ENCODE data around the gene GABRG3. TPM values are rescaled to one million over a fixed set of nuclear protein-coding genes. Genes with fewer than 3 reads are reported as not detected.

GABRG3 gene
- total and polyA plus RNA-seq, 10 of the 15 experiments (the other 5 are each of a cell fraction or from before 2014, with no cell fraction given), result 0.15 TPM; not detected in 9

DNA sequence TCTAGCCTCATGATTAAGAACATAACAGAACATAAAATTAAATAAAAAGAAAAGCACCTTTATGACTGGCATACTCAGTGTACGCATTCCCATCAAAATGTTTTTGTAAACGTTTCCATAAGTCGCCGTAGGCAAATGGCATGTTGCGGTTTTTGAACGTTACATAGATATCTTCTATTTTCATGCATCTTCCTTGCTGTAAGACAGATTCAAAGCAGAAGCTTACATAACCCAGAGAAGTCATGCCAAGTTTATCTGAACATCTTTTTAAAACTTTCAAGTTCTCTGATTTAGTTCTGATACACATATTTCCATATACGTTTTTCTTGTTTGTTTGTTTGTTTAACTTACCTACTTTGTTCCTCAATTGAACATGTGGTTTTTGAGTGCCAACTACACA, 388.6 kb downstream of the GABRG3 start:
- no peak overlapping the region for H2AFZ ChIP-seq (ENCODE audit: control insufficient read depth, low read depth, low read length)
- no peak overlapping the region for H3K4me3 ChIP-seq
- H3K4me1 ChIP-seq (ENCODE audit: control insufficient read depth, insufficient read depth, low read length), result no peaks in the 10 kb centered on the region
- no peaks in the 10 kb centered on the region for H3K27me3 ChIP-seq (replicated peaks in 1 of 2; ENCODE audit: control insufficient read depth in 2 of 2, insufficient read depth in 2 of 2, low read length in 1 of 2)
- in situ Hi-C loops (cut with MboI), result no loop called here
- SMC1A ChIA-PET (ENCODE audit: uncharacterized antibody, unreplicated experiment), result interaction anchor here (0.6 kb wide), 1 partner anchor 13 kb away, joined by 3 read pairs; no protein-coding TSS in a partner anchor
- no peak for FAIRE-seq
- H4K20me1 ChIP-seq (ENCODE audit: control insufficient read depth, insufficient read depth), result no peaks in the 10 kb centered on the region
- no peak for DNase-seq (ENCODE audit: low read depth, low spot score)
- no peak overlapping the region for H3K9ac ChIP-seq (ENCODE audit: control insufficient read depth, insufficient read depth, low read length)
- RAD21 ChIA-PET (ENCODE audit: unreplicated experiment), result no interaction called here
- no peak for ATAC-seq
- TF ChIP-seq, protein P1, sequence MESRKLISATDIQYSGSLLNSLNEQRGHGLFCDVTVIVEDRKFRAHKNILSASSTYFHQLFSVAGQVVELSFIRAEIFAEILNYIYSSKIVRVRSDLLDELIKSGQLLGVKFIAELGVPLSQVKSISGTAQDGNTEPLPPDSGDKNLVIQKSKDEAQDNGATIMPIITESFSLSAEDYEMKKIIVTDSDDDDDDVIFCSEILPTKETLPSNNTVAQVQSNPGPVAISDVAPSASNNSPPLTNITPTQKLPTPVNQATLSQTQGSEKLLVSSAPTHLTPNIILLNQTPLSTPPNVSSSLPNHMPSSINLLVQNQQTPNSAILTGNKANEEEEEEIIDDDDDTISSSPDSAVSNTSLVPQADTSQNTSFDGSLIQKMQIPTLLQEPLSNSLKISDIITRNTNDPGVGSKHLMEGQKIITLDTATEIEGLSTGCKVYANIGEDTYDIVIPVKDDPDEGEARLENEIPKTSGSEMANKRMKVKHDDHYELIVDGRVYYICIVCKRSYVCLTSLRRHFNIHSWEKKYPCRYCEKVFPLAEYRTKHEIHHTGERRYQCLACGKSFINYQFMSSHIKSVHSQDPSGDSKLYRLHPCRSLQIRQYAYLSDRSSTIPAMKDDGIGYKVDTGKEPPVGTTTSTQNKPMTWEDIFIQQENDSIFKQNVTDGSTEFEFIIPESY (IDR thresholded peaks at IDR 0.05), result no peak
- TF ChIP-seq TARDBP (IDR thresholded peaks at IDR 0.05; ENCODE audit: borderline replicate concordance), result no peak
- TF ChIP-seq JUNB (IDR thresholded peaks at IDR 0.05), result no peak
- TF ChIP-seq STAT3 (IDR thresholded peaks at IDR 0.05; ENCODE audit: low read depth, low read length), result no peak
- no peak for TF ChIP-seq ZNF207 (IDR thresholded peaks at IDR 0.05; ENCODE audit: borderline replicate concordance)
- no peak for TF ChIP-seq YY1 (IDR thresholded peaks at IDR 0.05; ENCODE audit: low read depth, low read length)
- TF ChIP-seq, protein P2, sequence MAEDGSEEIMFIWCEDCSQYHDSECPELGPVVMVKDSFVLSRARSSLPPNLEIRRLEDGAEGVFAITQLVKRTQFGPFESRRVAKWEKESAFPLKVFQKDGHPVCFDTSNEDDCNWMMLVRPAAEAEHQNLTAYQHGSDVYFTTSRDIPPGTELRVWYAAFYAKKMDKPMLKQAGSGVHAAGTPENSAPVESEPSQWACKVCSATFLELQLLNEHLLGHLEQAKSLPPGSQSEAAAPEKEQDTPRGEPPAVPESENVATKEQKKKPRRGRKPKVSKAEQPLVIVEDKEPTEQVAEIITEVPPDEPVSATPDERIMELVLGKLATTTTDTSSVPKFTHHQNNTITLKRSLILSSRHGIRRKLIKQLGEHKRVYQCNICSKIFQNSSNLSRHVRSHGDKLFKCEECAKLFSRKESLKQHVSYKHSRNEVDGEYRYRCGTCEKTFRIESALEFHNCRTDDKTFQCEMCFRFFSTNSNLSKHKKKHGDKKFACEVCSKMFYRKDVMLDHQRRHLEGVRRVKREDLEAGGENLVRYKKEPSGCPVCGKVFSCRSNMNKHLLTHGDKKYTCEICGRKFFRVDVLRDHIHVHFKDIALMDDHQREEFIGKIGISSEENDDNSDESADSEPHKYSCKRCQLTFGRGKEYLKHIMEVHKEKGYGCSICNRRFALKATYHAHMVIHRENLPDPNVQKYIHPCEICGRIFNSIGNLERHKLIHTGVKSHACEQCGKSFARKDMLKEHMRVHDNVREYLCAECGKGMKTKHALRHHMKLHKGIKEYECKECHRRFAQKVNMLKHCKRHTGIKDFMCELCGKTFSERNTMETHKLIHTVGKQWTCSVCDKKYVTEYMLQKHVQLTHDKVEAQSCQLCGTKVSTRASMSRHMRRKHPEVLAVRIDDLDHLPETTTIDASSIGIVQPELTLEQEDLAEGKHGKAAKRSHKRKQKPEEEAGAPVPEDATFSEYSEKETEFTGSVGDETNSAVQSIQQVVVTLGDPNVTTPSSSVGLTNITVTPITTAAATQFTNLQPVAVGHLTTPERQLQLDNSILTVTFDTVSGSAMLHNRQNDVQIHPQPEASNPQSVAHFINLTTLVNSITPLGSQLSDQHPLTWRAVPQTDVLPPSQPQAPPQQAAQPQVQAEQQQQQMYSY (CRISPR knock-in tag; IDR thresholded peaks at IDR 0.05), result no peak
- TF ChIP-seq ATF7 (IDR thresholded peaks at IDR 0.05; ENCODE audit: low read depth), result no peak
- no peak for TF ChIP-seq CHD2 (IDR thresholded peaks at IDR 0.05; ENCODE audit: borderline replicate concordance, low read depth, low read length)
- no peak for TF ChIP-seq TAF1 (IDR thresholded peaks at IDR 0.05; ENCODE audit: borderline replicate concordance, low read depth, low read length)
- POLR2A ChIA-PET, result no interaction called here
- intact Hi-C loops (cut with micrococcal nuclease; ENCODE audit: unreplicated experiment), result no loop called here
- no peak overlapping the region for H3K27ac ChIP-seq (ENCODE audit: control insufficient read depth, insufficient read depth)
- no peaks in the 10 kb centered on the region for H3K36me3 ChIP-seq (ENCODE audit: control insufficient read depth in 2 of 2, insufficient read depth in 2 of 2, low read length in 1 of 2)
- 35% methylated on average over 7 of the region's 7 CpGs for WGBS (ENCODE audit: insufficient coverage, insufficient replicate concordance, low lambda C conversion rate, missing lambda C conversion rate)
- no TSS peak for BruUV-seq (replicated peaks)
- no peaks in the 10 kb centered on the region for H3K79me2 ChIP-seq (ENCODE audit: control insufficient read depth, insufficient read depth, low read length)
- no peaks in the 10 kb centered on the region; the same call in 2 of the 3 replicates for H3K9me3 ChIP-seq (replicated peaks; ENCODE audit: control insufficient read depth, insufficient read depth, low read length)
- CTCF ChIA-PET, result interaction anchor here (1.4 to 2.4 kb wide), 2 partner anchors 300 to 468 kb away, joined by 4 to 8 read pairs; no protein-coding TSS in a partner anchor
- H3K4me2 ChIP-seq (ENCODE audit: control insufficient read depth, insufficient read depth), result no peak overlapping the region
